Measurements from ENCODE around the gene CMSS1.

DNA sequence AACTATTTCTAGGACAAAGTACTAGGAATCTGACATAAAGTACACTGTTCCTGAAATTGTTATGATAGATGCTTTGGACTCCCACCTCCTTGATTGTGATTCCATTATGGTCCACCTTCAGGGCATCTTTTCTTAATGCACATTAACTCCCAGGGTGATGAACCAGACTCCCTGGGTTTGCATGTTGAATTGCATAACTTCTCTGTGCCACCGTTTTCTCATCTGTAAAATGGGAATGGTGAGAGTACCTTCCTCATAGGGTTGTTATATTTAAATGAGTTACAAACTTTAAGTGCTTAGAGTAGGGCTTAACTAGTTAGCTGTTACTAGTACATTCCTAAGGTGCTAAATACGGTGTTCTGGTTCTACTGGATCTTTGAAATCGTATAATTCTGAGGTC is 81.9 kb downstream of the CMSS1 start:
- TF ChIP-seq CTCF (IDR thresholded peaks at IDR 0.05) (no peak), EZH2 (IDR thresholded peaks at IDR 0.05; ENCODE audit: borderline replicate concordance, insufficient read depth, low read depth, low read length, poor library complexity, severe bottlenecking) (no peak)

Measured in B cell (primary cell).